Right atrium auricular region (tissue), 2 donors: Measurements from ENCODE around the gene THAP12. TPM values are rescaled to one million over a fixed set of nuclear protein-coding genes. Genes with fewer than 3 reads are reported as not detected.

Experiments
- DNase-seq: peaks from one replicate; pipeline ENCODE4 v3.0.0-alpha.2; 2019; ENCODE audit warnings: low spot score
- H3K27ac ChIP-seq, 2 donors: fragments of 200-600 bp; sonication (generic); 1 replicate in 1 of 2; 2 replicates in 1 of 2; pipeline ENCODE4 v1.5.1; 2016 to 2019
- H3K27me3 ChIP-seq, 2 donors: fragments of 200-600 bp; sonication (generic); one replicate each; pipeline versions ENCODE4 v1.5.1 to v1.6.0; 2017 to 2019
- H3K36me3 ChIP-seq: fragments of 200-600 bp; sonication (generic); one replicate; pipeline ENCODE4 v1.5.1; 2016
- H3K4me1 ChIP-seq, 2 donors: fragments of 200-600 bp; sonication (generic); one replicate each; pipeline versions ENCODE4 v1.5.1 to v1.6.0; 2017 to 2019
- H3K4me3 ChIP-seq, 2 donors: fragments of 200-600 bp; sonication (generic); 1 replicate in 1 of 2; 2 replicates in 1 of 2; pipeline ENCODE4 v1.5.1; 2017 to 2019; ENCODE audit warnings: mild to moderate bottlenecking in 1 of 2, moderate library complexity in 1 of 2
- H3K9me3 ChIP-seq, 2 donors: fragments of 200-600 bp; sonication (generic); one replicate each; pipeline ENCODE4 v1.5.1; 2019
- CTCF ChIP-seq, 2 donors: fragments of 200-600 bp; sonication (generic); IDR thresholded peaks; one replicate each; pipeline ENCODE4 v1.5.1; 2019; ENCODE audit warnings: antibody characterized with exemption in 2 of 2
- total RNA-seq, 2 donors: library from RNA; depleted of rRNA; stranded (reverse); fragments of >200 nt; gene quantifications; one replicate each; pipeline ENCODE4 v1.1.0, GENCODE V29; 2016

THAP12 gene
- total RNA-seq, 2 donors from 2014 or later: 15.1 to 16.2 TPM

- H3K36me3 ChIP-seq: no peaks in the 10 kb centered on the region
- H3K27me3 ChIP-seq: no peaks in the 10 kb centered on the region
- H3K9me3 ChIP-seq: no peaks in the 10 kb centered on the region
- H3K4me1 ChIP-seq: no peaks in the 10 kb centered on the region
- no peak for DNase-seq
- TF ChIP-seq CTCF (IDR thresholded peaks at IDR 0.05): no peak
- no peak overlapping the region for H3K4me3 ChIP-seq
- no peak overlapping the region for H3K27ac ChIP-seq
These were observed 16.5 kb upstream of the THAP12 start for GRCh38 chr11:76397383-76397782.

GRCh38 chr11:76395296-76395695 is 14.4 kb upstream of the THAP12 start:
- Histone ChIP-seq H3K4me3 (no peak overlapping the region), H3K36me3 (no peaks in the 10 kb centered on the region), H3K27me3 (no peaks in the 10 kb centered on the region), H3K9me3 (no peaks in the 10 kb centered on the region), H3K27ac (no peak overlapping the region), H3K4me1 (no peaks in the 10 kb centered on the region)
- no peak for DNase-seq
- no peak for TF ChIP-seq CTCF (IDR thresholded peaks at IDR 0.05)

GRCh38 chr11:76394411-76394810 is 13.5 kb upstream of the THAP12 start:
- no peak for TF ChIP-seq CTCF (IDR thresholded peaks at IDR 0.05)
- H3K27ac ChIP-seq: no peak overlapping the region
- H3K4me3 ChIP-seq: no peak overlapping the region
- no peaks in the 10 kb centered on the region for H3K9me3 ChIP-seq
- no peaks in the 10 kb centered on the region for H3K4me1 ChIP-seq
- DNase-seq: no peak
- H3K36me3 ChIP-seq: no peaks in the 10 kb centered on the region
- H3K27me3 ChIP-seq: no peaks in the 10 kb centered on the region

- no peak for TF ChIP-seq CTCF (IDR thresholded peaks at IDR 0.05)
- no peaks in the 10 kb centered on the region for H3K4me1 ChIP-seq
- H3K27me3 ChIP-seq: no peaks in the 10 kb centered on the region
- H3K36me3 ChIP-seq: no peaks in the 10 kb centered on the region
- DNase-seq: no peak
- no peaks in the 10 kb centered on the region for H3K9me3 ChIP-seq
- H3K27ac ChIP-seq: no peak overlapping the region
- no peak overlapping the region for H3K4me3 ChIP-seq
These were observed 11.9 kb upstream of the THAP12 start for GRCh38 chr11:76392870-76393269.

- Histone ChIP-seq H3K4me1 (no peaks in the 10 kb centered on the region), H3K27me3 (no peaks in the 10 kb centered on the region), H3K4me3 (no peak overlapping the region), H3K36me3 (no peaks in the 10 kb centered on the region), H3K9me3 (no peaks in the 10 kb centered on the region), H3K27ac (no peak overlapping the region)
- DNase-seq: no peak
- no peak for TF ChIP-seq CTCF (IDR thresholded peaks at IDR 0.05)
These were observed 11.0 kb upstream of the THAP12 start for GRCh38 chr11:76391811-76392475.

- no peaks in the 10 kb centered on the region for H3K9me3 ChIP-seq
- H3K36me3 ChIP-seq: no peaks in the 10 kb centered on the region
- TF ChIP-seq CTCF (IDR thresholded peaks at IDR 0.05): no peak
- no peaks in the 10 kb centered on the region for H3K27me3 ChIP-seq
- H3K4me3 ChIP-seq: no peak overlapping the region
- H3K27ac ChIP-seq: no peak overlapping the region
- DNase-seq: no peak
- no peaks in the 10 kb centered on the region for H3K4me1 ChIP-seq
These were observed 10.1 kb upstream of the THAP12 start for GRCh38 chr11:76391021-76391420.
